ENCODE results near the gene ABCG2. TPM values are rescaled to one million over a fixed set of nuclear protein-coding genes. Genes with fewer than 3 reads are reported as not detected.
"Not testable (repeated sequence)": the region's sequence is repeated elsewhere in the genome, so short reads cannot be mapped to it uniquely, and the experiment has no call there.

Gene ABCG2
- polyA plus RNA-seq, 5 donors: 10.5 to 24.4 (median 19.3) TPM

DNA sequence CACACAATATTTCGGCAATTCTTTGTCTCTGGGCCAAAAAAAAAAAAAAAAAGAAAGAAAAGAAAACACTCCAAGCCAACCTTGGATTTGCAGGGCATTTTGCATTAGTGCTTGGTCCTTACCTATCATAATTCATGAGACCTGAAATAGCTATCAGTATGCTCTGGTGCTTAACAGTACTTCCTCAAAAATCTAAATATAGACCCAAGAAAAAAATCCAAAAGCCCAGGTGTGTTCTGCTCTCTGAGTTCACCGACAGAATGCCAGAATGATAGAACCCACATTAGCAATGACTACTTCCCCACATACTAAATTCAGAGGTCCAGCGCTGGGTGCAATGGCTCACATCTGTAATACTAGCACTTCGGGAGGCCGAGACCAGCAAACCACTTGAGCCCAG, 42.9 kb downstream of the ABCG2 start:
- no peak for DNase-seq

DNA sequence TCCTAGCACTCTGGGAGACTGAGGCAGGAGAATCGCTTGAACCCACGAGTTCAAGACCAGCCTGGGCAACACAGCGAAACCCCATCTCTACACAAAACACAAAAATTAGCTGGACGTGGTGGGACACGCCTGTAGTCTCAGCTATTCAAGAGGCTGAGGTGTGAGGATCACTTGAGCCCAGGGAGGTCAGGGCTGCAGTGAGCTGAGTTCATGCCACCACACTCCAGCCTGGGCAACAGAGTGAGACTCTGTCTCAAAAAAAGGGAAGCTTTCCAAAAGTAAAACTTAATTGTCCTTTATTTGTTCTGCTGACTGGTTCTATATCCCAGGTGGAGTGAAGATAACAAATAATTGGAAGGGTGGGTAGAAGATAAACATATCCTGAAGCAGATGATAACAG, 45.6 kb downstream of the ABCG2 start:
- no peak for DNase-seq

DNA sequence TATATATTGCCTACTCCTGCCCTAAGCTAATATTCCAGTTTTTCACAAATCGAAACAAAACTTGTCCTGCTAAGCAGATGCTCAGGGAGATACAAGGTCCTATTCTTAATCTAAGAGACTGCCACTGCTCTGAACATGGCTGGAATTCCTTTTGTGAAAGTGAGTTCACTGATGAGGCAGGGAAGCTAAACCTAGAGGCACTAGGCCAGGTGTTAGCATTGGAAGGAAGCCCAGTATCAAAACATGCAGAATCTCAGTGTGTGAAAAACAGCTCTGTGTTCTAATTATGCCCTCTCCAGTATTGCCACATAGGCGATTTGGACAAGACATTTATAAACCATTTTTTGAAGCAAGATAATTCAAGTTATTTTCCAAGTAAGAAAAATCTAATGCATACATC, 47.6 kb downstream of the ABCG2 start:
- DNase-seq: no peak

DNA sequence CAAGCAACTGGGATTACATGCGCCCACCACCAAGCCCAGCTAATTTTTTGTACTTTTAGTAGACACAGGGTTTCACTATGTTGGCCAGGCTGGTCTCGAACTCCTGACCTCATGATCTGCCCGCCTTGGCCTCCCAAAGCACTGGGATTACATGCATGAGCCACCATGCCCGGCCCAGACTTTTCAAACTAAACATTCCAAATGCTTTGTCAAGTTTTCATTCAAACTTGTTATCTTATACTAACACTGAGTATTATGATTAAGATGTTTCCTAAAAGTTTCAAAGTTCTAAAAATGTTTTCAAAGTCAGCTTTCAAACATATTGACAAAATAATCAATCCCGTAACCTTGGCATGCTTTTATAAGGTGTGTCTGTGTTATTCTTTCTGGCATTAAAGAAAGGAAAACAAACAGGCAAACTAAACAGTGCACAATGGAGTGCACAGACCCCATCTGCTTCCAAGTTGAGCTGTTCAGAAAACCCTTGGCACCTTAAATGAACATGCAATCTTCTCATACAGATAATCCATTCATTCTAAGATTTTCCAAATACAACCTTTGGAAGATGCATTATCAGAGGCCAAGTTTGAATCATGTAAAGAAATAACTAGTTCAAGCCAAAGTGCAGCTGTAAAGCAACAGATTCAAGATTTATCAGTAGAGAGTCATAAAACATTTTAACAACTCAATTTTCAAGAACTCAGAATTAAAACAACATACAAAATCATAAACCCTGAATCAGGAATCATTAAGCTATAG, 49.1 kb downstream of the ABCG2 start:
- DNase-seq: no peak

DNA sequence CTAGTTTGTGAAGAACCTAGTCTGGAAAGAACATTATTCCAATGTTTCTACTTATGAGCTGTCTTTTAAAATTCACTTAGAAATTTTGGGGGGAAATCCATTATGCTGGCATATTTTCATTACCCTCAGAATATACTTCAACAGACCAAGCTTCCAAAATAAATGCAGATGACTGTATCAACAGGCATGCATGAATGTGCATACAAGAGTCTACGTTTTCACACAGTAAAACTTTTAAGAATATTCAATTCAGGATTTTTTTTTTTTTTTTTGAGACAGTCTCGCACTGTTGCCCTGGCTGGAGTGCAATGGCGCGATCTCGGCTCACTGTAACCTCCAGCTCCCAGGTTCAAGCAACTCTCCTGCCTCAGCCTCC, 49.7 kb downstream of the ABCG2 start:
- no peak for DNase-seq

DNA sequence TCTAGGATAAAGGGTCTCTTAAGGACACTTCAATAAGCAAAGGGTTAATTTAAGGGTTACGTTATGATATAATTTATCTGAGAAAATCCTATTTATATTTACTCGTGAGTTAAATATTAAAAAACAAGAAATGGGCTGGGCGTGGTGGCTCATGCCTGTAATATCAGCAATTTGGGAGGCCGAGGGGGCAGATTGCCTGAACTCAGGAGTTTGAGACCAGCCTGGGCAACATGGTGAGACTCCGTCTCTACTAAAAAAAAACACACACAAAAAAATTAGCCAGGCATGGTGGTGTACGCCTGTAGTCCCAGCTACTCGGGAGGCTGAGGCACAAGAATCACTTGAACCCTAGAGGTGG, 50.4 kb downstream of the ABCG2 start:
- not testable (repeated sequence) for DNase-seq

DNA sequence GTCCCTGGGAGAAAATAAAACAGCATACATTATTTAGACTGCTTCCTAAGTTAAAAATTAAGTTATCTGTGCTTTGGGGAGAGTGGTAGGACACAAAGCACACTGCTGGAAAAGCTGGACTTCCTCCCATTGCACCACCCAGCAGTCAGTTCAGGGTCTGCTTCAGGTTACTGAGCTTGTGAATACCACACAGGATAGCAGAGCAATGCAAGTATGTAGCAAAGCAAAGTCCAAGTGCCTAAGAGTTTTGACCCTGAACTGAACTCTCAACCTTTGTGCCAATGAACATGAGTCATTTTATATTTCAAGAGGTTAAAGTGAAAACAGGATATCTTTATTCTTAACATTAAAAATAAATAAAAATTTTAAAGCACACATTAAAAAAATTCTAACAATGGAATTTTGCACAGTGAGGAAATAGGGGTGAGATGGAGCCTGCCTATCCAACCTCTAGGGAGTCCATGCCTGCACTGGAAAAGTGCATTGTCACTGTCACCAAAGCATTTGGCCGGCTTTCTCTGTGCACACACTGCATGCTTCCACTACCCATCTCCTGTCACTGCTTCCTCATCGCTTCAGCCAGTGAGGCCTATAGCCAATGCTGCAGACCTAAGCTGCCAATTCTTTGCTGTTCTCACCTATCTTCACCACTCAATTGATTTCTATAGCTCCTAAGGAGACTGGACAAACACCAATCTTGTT, 50.9 kb downstream of the ABCG2 start:
- DNase-seq: no peak

DNA sequence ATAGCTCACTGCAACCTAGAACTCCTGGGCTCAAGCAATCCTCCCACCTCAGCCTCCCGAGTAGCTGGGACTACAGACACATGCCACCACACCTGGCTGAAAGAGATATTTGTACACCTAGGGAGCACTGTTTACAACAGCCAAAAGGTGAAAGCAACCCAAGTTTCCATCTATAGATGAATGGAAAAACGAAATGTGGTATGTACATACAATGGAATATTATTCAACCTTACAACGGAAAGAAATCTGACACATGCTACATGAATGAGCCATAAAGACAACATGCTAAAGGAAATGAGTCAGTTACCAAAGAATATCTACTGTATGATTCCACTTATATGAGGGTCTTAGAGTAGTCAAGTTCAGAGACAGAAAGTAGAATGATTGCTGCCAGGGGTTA, 52.2 kb downstream of the ABCG2 start:
- no peak for DNase-seq

DNA sequence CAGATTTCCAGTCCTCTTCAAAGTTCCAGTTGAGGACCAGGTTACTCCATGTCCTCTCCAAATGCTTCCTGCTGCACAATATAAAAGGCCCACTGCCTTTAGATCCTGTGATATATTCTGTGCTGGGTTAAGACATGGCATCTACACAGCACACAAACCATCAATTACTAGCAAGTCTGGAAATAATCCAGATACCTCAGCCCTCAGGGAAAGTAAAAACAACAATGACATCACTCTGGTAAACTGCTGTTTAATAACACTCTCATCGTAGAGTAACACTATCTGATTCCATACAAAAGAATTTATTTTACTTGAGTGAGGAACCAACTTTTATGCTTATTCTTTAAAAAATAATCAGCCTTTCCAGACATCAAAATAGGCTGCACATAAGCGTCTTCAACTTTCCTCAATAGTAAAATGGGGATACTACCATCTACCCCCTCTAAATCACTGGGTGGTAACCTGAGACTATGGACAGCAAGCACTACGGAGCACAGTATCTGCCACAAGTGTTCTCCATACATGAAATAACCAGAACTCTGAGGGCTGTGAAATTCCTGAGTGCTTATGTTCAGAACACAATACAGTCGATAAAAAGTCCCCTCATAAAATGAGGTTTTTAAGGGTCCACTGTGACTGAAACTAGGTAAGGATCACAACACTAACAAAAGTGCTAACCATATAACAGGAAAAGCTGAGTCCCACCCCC, 53.4 kb downstream of the ABCG2 start:
- no peak for DNase-seq

DNA sequence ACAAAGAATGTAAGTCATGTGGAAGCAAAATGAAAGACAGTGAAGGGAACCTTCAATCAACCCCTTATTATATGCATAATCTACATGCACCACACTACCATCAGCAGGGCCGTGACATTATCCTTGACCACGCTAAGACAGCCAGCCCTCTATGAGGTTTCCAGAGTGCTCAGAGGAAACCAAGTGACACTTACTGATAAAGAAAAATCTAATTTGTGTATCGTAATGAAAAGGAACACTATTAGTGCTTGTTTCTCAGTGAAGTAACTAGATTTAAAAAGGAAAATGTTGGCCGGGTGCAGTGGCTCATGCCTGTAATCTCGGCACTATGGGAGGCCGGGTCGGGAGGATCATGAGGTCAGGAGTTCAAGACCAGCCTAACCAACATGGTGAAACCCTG, 56.4 kb downstream of the ABCG2 start:
- DNase-seq: no peak

DNA sequence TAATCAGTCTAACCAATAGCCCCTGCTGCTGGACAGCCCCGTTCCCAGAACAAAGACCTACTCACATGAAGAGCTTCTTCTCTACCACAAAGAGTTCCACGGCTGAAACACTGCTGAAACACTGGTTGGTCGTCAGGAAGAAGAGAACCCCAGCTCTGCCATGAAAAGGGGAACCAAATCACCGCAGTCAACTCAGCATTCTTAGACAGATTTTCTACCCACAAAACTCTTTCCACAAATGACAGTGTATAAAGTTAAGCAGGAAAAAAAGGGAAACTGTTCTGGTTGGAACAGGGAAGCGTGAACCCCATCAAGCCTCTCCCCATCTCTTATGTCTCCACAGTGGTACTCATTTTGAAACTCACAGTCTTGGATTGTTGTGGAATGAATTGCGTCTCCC, 57.3 kb downstream of the ABCG2 start:
- DNase-seq: no peak

DNA sequence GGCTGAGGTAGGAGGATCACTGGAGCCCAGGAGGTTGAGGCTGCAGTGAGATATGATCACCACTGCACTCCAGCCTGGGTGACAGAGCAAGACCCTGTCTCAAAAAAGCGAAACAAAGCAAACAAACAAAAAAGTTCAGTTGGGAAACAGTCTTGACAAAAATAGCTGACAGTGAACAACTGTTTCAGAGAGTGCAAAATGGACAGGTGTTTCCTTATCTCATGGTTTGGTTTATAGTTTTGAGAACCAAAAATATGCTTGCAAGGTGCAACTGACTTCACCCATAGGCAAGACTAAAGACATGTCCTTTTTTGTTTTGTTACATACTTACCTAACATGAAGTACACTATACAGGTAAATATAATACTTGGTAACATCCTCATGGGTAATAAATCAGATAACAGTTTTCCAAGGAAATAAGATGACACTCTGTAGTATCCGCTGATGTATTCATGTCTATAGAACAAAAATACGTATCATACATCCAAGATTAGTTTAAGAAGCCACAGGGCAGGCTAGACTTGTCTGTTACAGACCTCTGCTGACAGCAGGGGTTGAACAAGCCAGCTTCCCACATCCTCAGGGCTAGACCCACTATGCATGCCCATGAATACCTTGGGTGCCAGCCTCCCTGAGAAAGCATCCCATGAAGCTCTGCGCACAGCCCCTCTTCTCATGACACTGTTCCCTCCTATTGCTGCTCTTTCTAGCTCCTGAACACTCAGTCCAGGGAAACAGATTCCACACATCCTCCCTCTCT, 59.3 kb downstream of the ABCG2 start:
- DNase-seq: no peak

DNA sequence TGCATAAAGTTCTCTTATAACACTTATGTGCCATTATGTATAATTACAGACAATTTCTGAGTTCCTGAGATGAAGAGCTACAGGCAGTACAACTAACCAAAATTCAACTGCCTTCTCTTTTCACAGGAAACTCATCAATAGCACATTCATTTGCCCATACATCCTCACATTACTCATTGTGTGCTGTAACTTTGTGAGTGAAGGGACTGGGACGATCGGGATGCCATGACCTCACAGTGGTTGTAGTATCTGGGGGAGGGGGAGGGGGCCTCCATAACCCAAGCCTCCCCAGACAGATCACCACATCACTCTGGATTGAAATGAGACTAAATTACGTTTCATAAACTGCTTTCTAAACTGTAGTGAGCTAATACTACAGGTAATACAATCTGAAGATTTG, 60.7 kb downstream of the ABCG2 start:
- DNase-seq: no peak

DNA sequence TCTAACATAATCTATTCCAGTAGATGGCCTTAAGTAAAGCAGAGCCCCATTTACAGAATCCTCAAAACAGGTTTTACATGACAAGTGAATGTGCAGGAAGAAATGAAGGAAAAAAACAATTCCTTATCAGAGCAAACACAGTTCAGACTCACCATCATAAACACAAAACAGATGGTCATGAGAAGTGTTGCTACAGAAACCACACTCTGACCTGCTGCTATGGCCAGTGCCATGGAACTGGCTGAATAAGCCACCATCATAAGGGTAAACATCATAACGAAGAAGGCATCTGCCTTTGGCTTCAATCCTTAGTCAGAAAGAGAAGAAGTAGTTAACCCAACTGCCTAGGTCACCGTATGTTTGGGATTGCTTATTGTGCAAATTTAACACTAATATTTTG, 61.1 kb downstream of the ABCG2 start:
- no peak for DNase-seq

DNA sequence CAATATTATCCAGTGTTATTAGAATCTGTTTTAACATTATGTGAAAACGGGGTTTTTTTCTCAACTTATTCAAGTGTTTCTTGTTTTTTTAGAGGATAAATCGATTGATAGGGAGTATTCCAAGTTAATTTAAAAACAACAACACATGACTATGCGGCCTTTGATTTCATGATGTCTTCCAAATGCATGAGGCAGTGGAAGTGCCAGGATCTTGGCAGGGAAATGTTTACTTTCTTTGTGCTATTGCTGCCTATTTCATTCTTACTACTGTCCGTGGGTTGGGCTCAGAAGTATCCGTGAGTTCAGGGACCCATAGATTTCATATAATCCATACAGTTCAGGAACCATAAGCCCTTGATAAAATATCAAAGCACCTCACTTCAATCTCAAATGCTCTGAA, 64.6 kb downstream of the ABCG2 start:
- DNase-seq: no peak

DNA sequence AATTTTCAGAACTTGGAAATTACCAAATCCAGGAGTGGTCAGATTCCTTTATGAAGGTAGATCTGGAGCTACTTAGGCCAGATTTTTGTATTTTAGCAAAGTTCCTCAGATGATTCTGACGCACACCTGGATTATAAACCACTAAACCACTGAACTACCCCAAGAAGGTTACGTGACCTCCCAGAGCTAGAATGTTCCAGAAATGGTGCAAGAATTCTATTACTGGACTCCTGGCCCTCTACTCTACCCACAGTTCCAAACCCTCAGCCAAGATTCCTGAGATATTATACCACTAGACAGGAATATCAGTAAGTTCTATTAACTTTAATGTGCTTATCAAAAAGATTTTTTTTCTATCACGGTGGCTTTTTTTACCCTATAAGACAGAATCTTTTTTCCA, 67.1 kb downstream of the ABCG2 start:
- no peak for DNase-seq

DNA sequence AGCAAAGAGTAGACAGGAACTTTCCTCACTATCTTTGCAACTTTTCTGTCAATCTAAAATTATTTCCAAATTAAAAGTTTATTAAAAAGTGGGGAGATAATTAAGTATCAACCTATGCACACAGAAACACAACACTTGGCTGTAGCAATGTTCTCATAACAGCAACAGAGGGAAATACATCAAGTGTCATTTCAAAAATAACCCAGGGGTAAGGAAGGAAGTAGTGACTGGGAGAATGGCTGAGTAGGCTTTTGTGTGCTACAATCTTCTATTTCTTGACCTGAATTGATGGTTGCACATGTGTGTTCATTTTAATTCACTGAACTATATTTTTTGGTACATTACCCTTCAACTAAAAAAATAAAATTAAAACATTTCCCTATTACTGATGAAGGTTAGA, 67.5 kb downstream of the ABCG2 start:
- DNase-seq: no peak

DNA sequence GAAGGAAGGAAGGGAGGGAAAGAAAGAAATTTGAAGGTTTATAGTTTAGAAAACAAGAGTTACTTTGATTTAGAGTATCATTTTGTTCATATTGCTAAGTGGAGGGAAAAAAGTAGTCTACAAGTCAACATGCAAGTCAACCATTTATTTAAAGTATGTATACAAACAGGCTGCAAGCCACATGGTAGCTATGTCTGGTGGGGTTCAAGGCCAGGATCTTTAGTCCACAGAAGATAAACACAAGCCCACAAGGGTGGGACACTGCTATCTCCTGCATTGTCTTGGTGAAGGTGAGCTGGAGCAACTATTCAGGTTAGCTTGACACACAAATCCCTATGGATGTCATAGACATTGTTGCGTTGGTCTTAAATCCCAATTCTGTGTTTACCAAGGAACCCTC, 71.4 kb downstream of the ABCG2 start:
- DNase-seq: no peak

DNA sequence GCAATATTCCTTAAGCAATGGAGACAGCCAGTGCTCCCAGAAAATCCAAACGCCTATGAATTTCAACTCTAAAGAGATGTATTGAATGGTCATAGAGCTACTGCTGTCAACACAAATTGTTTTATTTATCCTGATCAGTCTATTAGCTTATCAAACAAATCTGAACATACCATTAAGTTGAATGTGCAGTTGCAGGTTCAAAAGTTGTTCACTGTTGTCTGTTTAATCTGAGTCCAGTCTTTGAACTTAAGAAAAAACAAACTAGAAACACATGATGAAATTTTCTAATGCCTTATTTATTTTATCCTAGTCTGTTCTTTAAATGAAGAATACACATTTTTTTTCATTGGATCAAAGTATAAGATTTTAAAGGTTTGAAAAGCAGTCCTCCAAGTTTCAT, 77.8 kb downstream of the ABCG2 start:
- DNase-seq: no peak

DNA sequence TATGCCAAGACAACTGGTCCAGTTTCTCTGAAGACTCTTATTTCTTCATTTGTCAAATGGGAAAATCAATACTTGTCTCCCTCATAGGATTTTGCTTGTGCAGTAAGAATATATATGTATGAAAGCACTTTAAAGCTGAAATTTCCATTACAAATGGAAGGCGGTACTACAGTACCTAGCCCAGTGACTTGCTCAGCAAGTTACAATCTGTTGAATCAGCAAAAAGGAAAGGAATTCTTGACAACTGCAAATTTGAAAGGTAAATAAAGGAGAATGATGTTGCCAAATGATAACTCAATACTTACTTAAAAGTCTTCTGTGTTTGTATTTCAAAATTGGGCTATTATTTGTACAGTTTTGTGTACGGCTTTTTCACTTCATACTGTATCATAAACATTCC, 79.9 kb downstream of the ABCG2 start:
- DNase-seq: no peak

DNA sequence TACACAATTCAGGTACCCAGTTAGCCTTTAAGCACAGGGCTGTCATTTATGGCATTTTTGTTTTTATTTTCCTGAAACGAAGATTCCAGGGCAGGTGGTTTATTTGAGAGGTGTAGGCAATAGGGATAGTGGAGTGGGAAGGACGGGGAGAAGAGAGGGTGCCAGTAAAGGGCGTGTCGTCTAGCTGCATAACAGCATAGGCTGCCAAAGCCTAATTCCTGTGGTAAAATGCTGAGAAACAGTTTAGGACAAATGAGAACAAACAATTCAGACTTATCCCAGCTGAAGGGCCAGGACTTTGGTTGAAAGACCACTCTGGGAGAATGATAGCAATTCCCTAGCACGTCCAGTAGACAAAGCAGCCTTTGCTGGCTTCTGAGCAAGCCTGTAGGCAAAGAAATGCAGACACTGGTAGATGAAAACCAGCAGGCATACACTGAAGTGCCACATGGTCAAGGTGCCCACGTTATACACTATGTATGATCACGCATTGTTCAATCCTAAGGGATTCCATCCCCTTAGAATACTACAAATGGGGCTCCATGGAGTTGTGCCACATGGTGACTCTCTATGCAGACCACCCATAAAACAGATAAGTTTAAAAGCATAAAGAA, 80.4 kb downstream of the ABCG2 start:
- no peak for DNase-seq

DNA sequence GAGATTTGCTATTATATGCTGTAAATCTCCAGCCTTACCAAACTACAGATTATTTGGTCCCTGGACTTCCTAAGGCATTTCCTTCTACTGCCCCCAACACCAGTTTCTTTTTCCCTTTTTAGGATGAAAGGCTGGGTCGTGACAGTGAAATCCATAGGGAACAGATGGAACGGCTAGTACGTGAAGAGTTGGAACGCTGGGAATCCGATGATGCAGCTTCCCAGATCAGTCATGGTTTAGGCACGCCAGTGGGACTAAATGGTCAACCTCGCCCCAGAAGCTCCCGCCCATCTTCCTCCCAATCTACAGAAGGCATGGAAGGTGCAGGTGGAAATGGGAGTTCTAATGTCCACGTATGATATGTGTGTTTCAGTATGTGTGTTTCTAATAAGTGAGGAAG, 83.1 kb downstream of the ABCG2 start:
- DNase-seq: no peak
